HFFc6 (cell line): Measurements from ENCODE around the gene MED13L. TPM values are rescaled to one million over a fixed set of nuclear protein-coding genes. Genes with fewer than 3 reads are reported as not detected.

Experiments
- DNase-seq: peaks from one replicate; pipeline ENCODE4 v3.0.0-alpha.2; 2018
- H3K27ac Mint-ChIP-seq: 2 replicates; pipeline ENCODE4 v1.8.0; 2020; ENCODE audit warnings: mild to moderate bottlenecking, mixed read lengths
- H3K27me3 Mint-ChIP-seq: 2 replicates; pipeline ENCODE4 v1.8.0; 2021; ENCODE audit warnings: mild to moderate bottlenecking, moderate library complexity, mixed read lengths; ENCODE audit not compliant: insufficient read depth
- H3K36me3 Mint-ChIP-seq: 2 replicates; pipeline ENCODE4 v1.8.0; 2021; ENCODE audit warnings: low read depth, mixed read lengths
- H3K4me1 Mint-ChIP-seq: 2 replicates; pipeline ENCODE4 v1.8.0; 2020; ENCODE audit warnings: low read depth, mixed read lengths
- H3K4me3 Mint-ChIP-seq: 2 replicates; pipeline ENCODE4 v1.8.0; 2020; ENCODE audit warnings: mild to moderate bottlenecking, moderate library complexity, mixed read lengths
- H3K9me3 Mint-ChIP-seq: 2 replicates; pipeline ENCODE4 v1.8.0; 2020; ENCODE audit warnings: mild to moderate bottlenecking, mixed read lengths
- CTCF ChIP-seq: fragments of 200-600 bp; sonication (generic); IDR thresholded peaks from 2 replicates; pipeline ENCODE4 v1.5.0; 2021; ENCODE audit warnings: antibody characterized with exemption, mild to moderate bottlenecking
- total RNA-seq, 6 experiments: library from RNA; stranded (reverse); fragmentation: NEBNext Ultra II Directional; extraction: Animal tissue kit (Norgen Biotek cat#: 25700); gene quantifications; 2 replicates in 1 of 6; 3 replicates in 5 of 6; pipeline ENCODE4 v1.2.3, GENCODE V29; 2021

Gene MED13L
- total RNA-seq, 6 experiments from 2014 or later = 74.5 to 84.2 (median 77.7) TPM

DNA sequence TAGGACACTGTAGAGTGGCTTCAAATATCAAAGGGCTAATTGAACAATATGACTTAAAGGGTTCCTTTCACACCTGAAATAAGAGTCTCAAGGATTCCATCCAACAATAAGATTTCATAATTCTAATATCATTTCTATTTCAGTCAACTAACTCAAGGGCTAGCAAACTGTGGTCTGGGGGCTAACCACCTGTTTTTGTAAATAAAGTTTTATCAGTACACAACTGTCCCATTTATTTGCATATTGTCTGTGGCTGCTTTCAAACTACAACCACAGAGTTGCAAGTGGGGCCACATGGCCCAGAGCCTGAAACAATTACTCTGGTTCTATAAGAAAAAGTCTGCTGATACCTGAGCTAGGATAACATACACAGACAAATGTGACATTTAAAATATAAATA lies 29.1 kb downstream of the MED13L start:
- no peak overlapping the region for H3K27ac Mint-ChIP-seq
- H3K4me3 Mint-ChIP-seq = no peak overlapping the region
- peaks cover 65% of the 10 kb centered on the region for H3K4me1 Mint-ChIP-seq
- no peak for DNase-seq
- no peaks in the 10 kb centered on the region; the same call in 1 of the 2 replicates for H3K27me3 Mint-ChIP-seq
- TF ChIP-seq CTCF = no peak
- peaks cover 34% of the 10 kb centered on the region for H3K9me3 Mint-ChIP-seq
- peaks cover 31% of the 10 kb centered on the region for H3K36me3 Mint-ChIP-seq

- peaks cover 30% of the 10 kb centered on the region for H3K9me3 Mint-ChIP-seq
- H3K27ac Mint-ChIP-seq = no peak overlapping the region; the same call in 1 of the 2 replicates
- H3K4me3 Mint-ChIP-seq = no peak overlapping the region
- H3K4me1 Mint-ChIP-seq = peaks cover 70% of the 10 kb centered on the region
- H3K36me3 Mint-ChIP-seq = peaks cover 31% of the 10 kb centered on the region
- no peak for TF ChIP-seq CTCF
- H3K27me3 Mint-ChIP-seq = no peaks in the 10 kb centered on the region; the same call in 1 of the 2 replicates
- DNase-seq = peak; percentile 26
Observed at GRCh38 chr12:116247377-116247776, 30.1 kb downstream of the MED13L start.

GRCh38 chr12:116246490-116247179 lies 30.9 kb downstream of the MED13L start:
- H3K36me3 Mint-ChIP-seq = peaks cover 23% of the 10 kb centered on the region
- H3K4me3 Mint-ChIP-seq = no peak overlapping the region
- H3K27me3 Mint-ChIP-seq = no peaks in the 10 kb centered on the region; the same call in 1 of the 2 replicates
- DNase-seq = no peak
- no peak overlapping the region for H3K27ac Mint-ChIP-seq
- peaks cover 67% of the 10 kb centered on the region for H3K4me1 Mint-ChIP-seq
- no peak for TF ChIP-seq CTCF
- H3K9me3 Mint-ChIP-seq = peaks cover 22% of the 10 kb centered on the region

- peaks cover 13% of the 10 kb centered on the region for H3K9me3 Mint-ChIP-seq
- peaks cover 74% of the 10 kb centered on the region for H3K4me1 Mint-ChIP-seq
- peak overlapping the region; percentile 0; the same call in 1 of the 2 replicates for H3K4me3 Mint-ChIP-seq
- H3K27ac Mint-ChIP-seq = no peak overlapping the region; the same call in 1 of the 2 replicates
- TF ChIP-seq CTCF = no peak
- H3K36me3 Mint-ChIP-seq = peaks cover 16% of the 10 kb centered on the region
- no peak for DNase-seq
- H3K27me3 Mint-ChIP-seq = no peaks in the 10 kb centered on the region
Observed at GRCh38 chr12:116245189-116245588, 32.3 kb downstream of the MED13L start.

DNA sequence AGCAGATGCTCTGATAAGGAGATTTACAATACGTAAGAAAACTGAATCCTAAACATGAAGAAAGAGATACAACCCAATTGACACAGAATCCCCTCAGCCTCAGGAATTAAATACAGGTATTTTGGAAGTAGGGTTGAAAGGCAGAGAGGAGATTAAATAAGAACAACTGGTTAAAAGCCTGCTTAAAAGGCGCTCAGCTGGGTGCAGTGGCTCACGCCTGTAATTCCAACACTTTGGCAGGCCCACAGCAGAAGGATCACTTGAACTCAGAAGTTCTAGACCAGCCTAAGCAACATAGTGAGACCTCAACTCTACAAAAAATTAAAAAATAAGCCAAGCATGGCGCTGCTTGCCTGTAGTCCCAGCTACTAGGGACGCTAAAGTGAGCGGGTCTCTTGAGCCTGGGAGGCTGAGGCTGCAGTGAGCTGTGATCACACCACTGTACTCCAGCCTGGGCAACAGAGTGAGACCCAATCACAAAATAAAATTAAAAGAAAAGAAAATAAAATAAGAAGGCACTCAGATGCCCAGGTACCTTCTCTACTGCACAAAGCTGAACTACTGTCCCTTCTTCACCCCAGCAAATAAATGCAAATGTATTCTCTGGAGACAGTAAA lies 32.9 kb downstream of the MED13L start:
- TF ChIP-seq CTCF = no peak
- Mint-ChIP-seq H3K27ac (no peak overlapping the region), H3K9me3 (peaks cover 7% of the 10 kb centered on the region), H3K4me3 (no peak overlapping the region), H3K4me1 (peaks cover 73% of the 10 kb centered on the region), H3K36me3 (peaks cover 10% of the 10 kb centered on the region), H3K27me3 (no peaks in the 10 kb centered on the region)
- no peak for DNase-seq
